HG02938 (cell line): ENCODE results near the gene SLC9A7.

Experiments
- ATAC-seq: cut with Tn5 transposase; IDR thresholded peaks from one replicate; pipeline ENCODE4 v1.9.1; 2021; ENCODE audit warnings: mild to moderate bottlenecking, moderate library complexity; ENCODE audit not compliant: unreplicated experiment

SLC9A7 gene

DNA sequence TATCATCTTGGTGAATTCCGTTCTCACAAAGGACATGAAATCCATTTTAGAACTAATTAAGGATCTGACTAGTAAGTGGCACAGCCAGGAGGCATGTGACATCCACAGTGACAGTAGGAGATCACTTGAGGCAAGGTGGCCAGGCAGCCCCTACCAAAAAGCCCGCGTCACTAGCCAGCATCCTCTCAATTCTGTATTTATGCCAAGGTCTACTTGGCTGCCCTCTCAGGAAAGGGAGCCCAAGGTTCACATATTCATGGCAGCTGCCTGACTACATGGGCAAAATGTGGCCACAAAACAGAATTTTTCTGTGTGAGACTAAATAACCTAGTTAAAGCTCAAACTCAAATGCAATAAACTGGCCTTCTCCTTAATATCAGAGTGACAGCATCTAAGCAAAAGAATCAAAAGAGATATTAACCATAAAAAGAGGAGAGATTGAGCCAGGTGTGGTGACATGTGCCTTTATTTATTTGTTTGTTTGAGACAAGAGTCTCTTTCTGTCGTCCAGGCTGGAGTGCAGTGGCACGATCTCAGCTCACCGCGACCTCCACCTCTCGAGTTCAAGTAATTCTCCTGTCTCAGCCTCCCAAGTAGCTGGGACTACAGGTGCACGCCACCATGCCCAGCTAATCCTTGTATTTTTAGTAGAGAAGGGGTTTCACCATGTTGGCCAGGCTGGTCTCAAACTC is 51.5 kb downstream of the SLC9A7 start:
- no peak for ATAC-seq

- peak; percentile 93 for ATAC-seq
Measured at GRCh38 chrX:46704767-46705386, 54.0 kb downstream of the SLC9A7 start.

DNA sequence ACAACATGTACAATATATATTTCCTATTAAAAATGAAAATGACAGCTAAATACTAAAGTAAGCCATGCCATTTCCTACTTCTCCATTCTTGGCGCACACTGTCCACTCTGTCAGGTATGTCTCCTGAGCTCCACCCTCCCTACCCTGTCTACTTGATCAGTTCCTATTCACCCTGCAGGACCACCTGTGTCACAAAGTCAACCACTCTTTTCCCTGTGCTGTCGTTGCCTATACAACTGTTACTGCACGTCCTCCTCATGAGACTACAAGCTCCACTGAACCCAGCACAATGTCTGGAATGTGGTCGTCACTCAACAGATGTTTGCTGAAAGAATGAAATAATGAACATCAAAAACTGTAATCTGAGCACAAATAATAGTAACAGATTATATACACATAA is 54.9 kb downstream of the SLC9A7 start:
- no peak for ATAC-seq

DNA sequence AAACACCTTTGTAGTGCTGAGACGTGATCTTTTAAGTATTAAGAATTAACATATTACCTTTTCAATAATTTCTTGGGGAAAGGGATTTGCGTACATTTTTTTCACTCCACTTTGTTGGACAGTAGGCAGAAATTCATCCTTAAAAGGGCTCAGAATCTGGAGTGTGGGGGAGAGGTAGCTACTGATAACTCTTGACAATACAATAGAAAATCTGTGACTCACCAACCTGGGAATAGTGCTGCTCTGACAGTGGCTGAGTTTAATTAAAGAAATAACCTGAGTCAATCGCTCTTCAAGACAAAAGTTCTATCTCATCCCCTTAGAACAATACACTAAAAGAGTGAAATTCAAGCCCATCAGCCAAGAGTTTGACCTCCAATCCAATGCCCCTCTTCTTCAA is 60.2 kb downstream of the SLC9A7 start:
- ATAC-seq: no peak

GRCh38 chrX:46695491-46695890 is 63.4 kb downstream of the SLC9A7 start:
- ATAC-seq: no peak

DNA sequence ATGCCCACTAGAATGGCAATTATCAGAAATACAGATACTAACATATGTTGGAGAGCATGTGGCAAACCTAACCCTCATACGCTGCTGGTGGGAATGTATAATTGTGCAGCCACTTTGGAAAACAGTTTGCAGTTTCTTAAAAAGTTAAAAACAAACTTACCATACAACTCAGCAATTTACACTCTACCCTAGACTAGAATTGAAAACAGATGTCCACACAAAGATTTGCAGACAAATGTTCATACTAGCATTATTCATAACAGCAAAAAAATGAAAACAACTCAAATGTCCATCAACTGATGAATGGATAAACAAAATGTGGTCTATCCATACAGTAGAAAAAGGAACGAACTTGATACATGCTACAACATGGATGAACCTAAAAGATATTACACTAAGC is 64.4 kb downstream of the SLC9A7 start:
- no peak for ATAC-seq

GRCh38 chrX:46693149-46693548 is 65.8 kb downstream of the SLC9A7 start:
- ATAC-seq: no peak

DNA sequence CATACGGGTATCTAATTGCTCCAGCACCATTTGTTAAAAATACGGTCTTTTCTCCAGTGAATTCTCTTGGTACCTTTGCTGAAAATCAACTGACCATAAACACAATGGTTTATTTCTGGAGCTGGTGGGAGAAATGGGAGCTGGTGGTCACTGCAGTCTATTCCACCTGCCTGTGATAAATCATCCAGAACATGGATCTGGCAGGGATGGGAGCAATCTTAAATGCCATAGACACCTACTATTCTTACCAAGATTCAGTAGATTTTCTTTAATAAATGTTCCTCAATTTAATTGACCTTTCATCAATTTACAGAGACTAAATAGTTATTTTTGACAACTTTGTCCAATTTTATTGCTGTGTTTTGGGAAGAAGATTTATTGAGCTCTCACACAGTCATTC is 68.1 kb downstream of the SLC9A7 start:
- no peak for ATAC-seq

DNA sequence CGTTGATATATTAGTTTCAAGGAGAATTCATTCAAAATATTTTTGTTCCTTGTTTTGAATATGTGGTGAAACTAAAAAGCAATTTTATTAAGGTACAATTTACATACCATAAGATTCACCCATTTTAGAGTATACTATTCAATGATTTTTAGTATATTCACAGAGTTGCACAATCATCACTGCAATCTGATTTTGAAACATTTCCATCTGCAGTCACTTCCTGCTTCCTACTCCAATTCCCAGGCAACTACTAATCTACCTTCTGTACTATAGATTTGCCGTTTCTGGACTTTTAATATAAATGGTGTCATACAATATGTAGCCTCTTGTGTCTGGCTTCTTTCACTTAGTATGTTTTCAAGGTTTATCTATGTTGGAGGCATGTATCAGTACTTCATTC is 71.3 kb downstream of the SLC9A7 start:
- ATAC-seq: no peak

DNA sequence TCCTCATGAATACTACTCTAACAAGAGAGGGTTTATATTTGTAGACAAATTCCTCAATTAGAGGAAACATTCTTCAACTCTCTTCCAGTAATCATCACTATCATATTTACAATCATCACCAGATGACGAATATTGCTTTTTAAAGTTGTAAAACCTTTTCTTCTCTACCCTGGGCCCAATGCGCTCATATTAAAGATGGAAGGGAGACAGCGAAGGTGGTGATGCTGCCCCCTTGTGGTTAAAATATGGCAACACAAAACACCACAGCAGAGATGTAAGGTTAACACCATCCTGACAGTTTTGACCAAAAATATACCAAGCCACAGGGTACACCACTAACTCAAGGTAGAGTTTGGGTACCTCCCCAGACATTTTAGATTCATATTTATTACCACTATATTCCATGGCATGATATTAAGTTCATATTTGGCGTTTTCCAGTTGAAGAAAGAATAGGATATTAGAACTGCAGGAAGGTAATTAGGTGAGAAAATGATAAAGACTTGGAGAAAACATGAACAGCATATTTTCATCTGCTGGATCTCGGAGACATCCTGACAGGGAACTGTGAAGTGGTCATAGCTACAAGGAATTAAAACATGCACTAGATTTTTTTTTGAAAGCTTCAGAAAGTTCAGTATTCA is 72.8 kb downstream of the SLC9A7 start:
- no peak for ATAC-seq

GRCh38 chrX:46683048-46683447 is 75.9 kb downstream of the SLC9A7 start:
- no peak for ATAC-seq

GRCh38 chrX:46681849-46682248 is 77.1 kb downstream of the SLC9A7 start:
- ATAC-seq: no peak

- ATAC-seq: no peak
Measured at GRCh38 chrX:46678232-46678631, 80.7 kb downstream of the SLC9A7 start.

GRCh38 chrX:46676399-46677356 is 82.2 kb downstream of the SLC9A7 start:
- ATAC-seq: no peak

GRCh38 chrX:46673620-46674359 is 85.1 kb downstream of the SLC9A7 start:
- ATAC-seq: no peak

GRCh38 chrX:46670316-46670715 is 88.6 kb downstream of the SLC9A7 start:
- ATAC-seq: no peak

GRCh38 chrX:46666831-46667230 is 92.1 kb downstream of the SLC9A7 start:
- no peak for ATAC-seq

- ATAC-seq: no peak
Measured at GRCh38 chrX:46665232-46666152, 93.4 kb downstream of the SLC9A7 start.

GRCh38 chrX:46662188-46662958 is 96.5 kb downstream of the SLC9A7 start:
- no peak for ATAC-seq
